Adipose tissue (tissue), 3 donors: ENCODE data around the gene HSD17B1. TPM values are rescaled to one million over a fixed set of nuclear protein-coding genes. Genes with fewer than 3 reads are reported as not detected.

ENCODE experiments used
- H3K27ac ChIP-seq: one replicate; pipeline ENCODE4 v1.5.1; 2013; ENCODE audit warnings: low read depth, low read length
- WGBS, 3 donors: extraction: QIAGEN DNeasy Blood & Tissue Kit; methylation state at CpG; one replicate each; pipeline ENCODE4 v1.1.7; 2013; 5-methylcytosine and 5-hydroxymethylcytosine counted together
- polyA plus RNA-seq, 3 donors: library from polyadenylated mRNA; stranded (reverse); fragments of 200-250 nt; gene quantifications; one replicate each; pipeline ENCODE4 v1.2.3, GENCODE V29; 2013
- donor health status: healthy with polysubstance abuse.
- donor health status: Bipolar disorder and iron deficiency.
- donor health status: healthy.

Gene HSD17B1
- polyA plus RNA-seq, 3 donors, result 5.2 to 13.9 (median 5.5) TPM

- WGBS, 3 donors, result 0 to 1% (median 0%) methylated on average over 20 of the region's 20 CpGs
- no peak overlapping the region for H3K27ac ChIP-seq
Measured at GRCh38 chr17:42578282-42578869, 25.7 kb downstream of the HSD17B1 start.

- H3K27ac ChIP-seq, result no peak overlapping the region
Measured at GRCh38 chr17:42579794-42580551, 27.2 kb downstream of the HSD17B1 start.

GRCh38 chr17:42581744-42582270 lies 29.1 kb downstream of the HSD17B1 start:
- H3K27ac ChIP-seq, result no peak overlapping the region
- 91 to 92% (median 92%) methylated on average over 10 of the region's 10 CpGs for WGBS, 3 donors

More at GRCh38 chr17:42579794-42580551, 27.2 kb downstream of the HSD17B1 start:
- 38 to 54% (median 46%) methylated on average over 2 of the region's 2 CpGs for WGBS, 3 donors

- WGBS, 3 donors, result 66 to 84% (median 78%) methylated on average over 8 to 9 of the region's 9 CpGs
- H3K27ac ChIP-seq, result no peak overlapping the region
Measured at GRCh38 chr17:42584880-42585279, 32.2 kb downstream of the HSD17B1 start.

- H3K27ac ChIP-seq, result no peak overlapping the region
Measured at GRCh38 chr17:42585353-42585752, 32.6 kb downstream of the HSD17B1 start.

GRCh38 chr17:42586514-42587230 lies 33.9 kb downstream of the HSD17B1 start:
- no peak overlapping the region for H3K27ac ChIP-seq
- 80 to 88% (median 84%) methylated on average over 7 of the region's 7 CpGs for WGBS, 3 donors

More at GRCh38 chr17:42585353-42585752, 32.6 kb downstream of the HSD17B1 start:
- WGBS, 3 donors, result 11 to 28% (median 23%) methylated on average over 1 of the region's 1 CpG

GRCh38 chr17:42590886-42591285 lies 38.2 kb downstream of the HSD17B1 start:
- 83 to 100% (median 92%) methylated on average over 2 of the region's 2 CpGs for WGBS, 3 donors
- H3K27ac ChIP-seq, result no peak overlapping the region

GRCh38 chr17:42591411-42591810 lies 38.7 kb downstream of the HSD17B1 start:
- H3K27ac ChIP-seq, result no peak overlapping the region
- WGBS, 3 donors, result 93 to 96% (median 95%) methylated on average over 9 of the region's 9 CpGs

- WGBS, 3 donors, result 77 to 84% (median 78%) methylated on average over 3 of the region's 3 CpGs
- no peak overlapping the region for H3K27ac ChIP-seq
Measured at GRCh38 chr17:42596386-42596785, 43.7 kb downstream of the HSD17B1 start.

GRCh38 chr17:42598905-42599304 lies 46.2 kb downstream of the HSD17B1 start:
- 23 to 45% (median 38%) methylated on average over 2 of the region's 2 CpGs for WGBS, 3 donors
- H3K27ac ChIP-seq, result no peak overlapping the region

- 91 to 92% (median 92%) methylated on average over 7 of the region's 7 CpGs for WGBS, 3 donors
- H3K27ac ChIP-seq, result no peak overlapping the region
Measured at GRCh38 chr17:42603318-42603717, 50.6 kb downstream of the HSD17B1 start.

Other genes starting within 250 kb of the HSD17B1 start
- 100 to 1,000 TPM in 1 of 3 donors, 10 to 100 TPM in 2; 60.7 to 204 (median 92.9) TPM for gene STAT3, start 164.5 kb upstream of the HSD17B1 start, polyA plus RNA-seq
- gene CAVIN1, start 129.7 kb upstream of the HSD17B1 start, polyA plus RNA-seq, result 100 to 1,000 TPM in 2 of 3 donors, 10 to 100 TPM in 1; 30.4 to 517 (median 414) TPM
- gene ATP6V0A1, start 94.0 kb upstream of the HSD17B1 start, polyA plus RNA-seq, result 10 to 100 TPM; 17.6 to 30.5 (median 25.8) TPM
- gene NAGLU, start 16.7 kb upstream of the HSD17B1 start, polyA plus RNA-seq, result 10 to 100 TPM; 30.5 to 38.7 (median 33.2) TPM
- 10 to 100 TPM; 53.3 to 71.0 (median 59.7) TPM for gene COASY, start 9.2 kb downstream of the HSD17B1 start, polyA plus RNA-seq
- 10 to 100 TPM; 38.7 to 71.3 (median 48.9) TPM for gene MLX, start 14.2 kb downstream of the HSD17B1 start, polyA plus RNA-seq
- gene PSMC3IP, start 24.8 kb downstream of the HSD17B1 start, polyA plus RNA-seq, result 1 to 10 TPM; 3.5 to 7.1 (median 4.5) TPM
- gene RETREG3, start 56.5 kb downstream of the HSD17B1 start, polyA plus RNA-seq, result 10 to 100 TPM; 13.6 to 28.8 (median 20.7) TPM
- gene TUBG1, start 56.8 kb downstream of the HSD17B1 start, polyA plus RNA-seq, result 10 to 100 TPM; 28.6 to 51.8 (median 36.6) TPM
- 10 to 100 TPM; 13.9 to 62.7 (median 24.0) TPM for gene TUBG2, start 106.4 kb downstream of the HSD17B1 start, polyA plus RNA-seq
- 10 to 100 TPM; 30.4 to 67.4 (median 30.9) TPM for gene PLEKHH3, start 124.1 kb downstream of the HSD17B1 start, polyA plus RNA-seq
- gene CCR10, start 128.9 kb downstream of the HSD17B1 start, polyA plus RNA-seq, result 1 to 10 TPM; 1.3 to 2.6 (median 1.3) TPM
- 1 to 10 TPM; 5.9 to 8.3 (median 7.0) TPM for gene CNTNAP1, start 129.6 kb downstream of the HSD17B1 start, polyA plus RNA-seq
- 10 to 100 TPM; 16.1 to 27.5 (median 25.9) TPM for gene EZH1, start 192.1 kb downstream of the HSD17B1 start, polyA plus RNA-seq
- gene RAMP2, start 208.3 kb downstream of the HSD17B1 start, polyA plus RNA-seq, result 100 to 1,000 TPM in 2 of 3 donors, 10 to 100 TPM in 1; 12.9 to 178 (median 156) TPM
- 10 to 100 TPM; 52.3 to 64.8 (median 61.2) TPM for gene VPS25, start 220.5 kb downstream of the HSD17B1 start, polyA plus RNA-seq
- under 1 TPM; 0.45 to 0.54 (median 0.46) TPM for gene WNK4, start 227.7 kb downstream of the HSD17B1 start, polyA plus RNA-seq
- gene COA3, start 245.8 kb downstream of the HSD17B1 start, polyA plus RNA-seq, result 100 to 1,000 TPM; 110 to 134 (median 120) TPM
- 1 to 10 TPM in 1 of 3 donors, under 1 TPM in 2; 0.20 to 1.0 (median 0.54) TPM for gene CNTD1, start 245.9 kb downstream of the HSD17B1 start, polyA plus RNA-seq